ENCODE measurements around the gene YWHAG. TPM values are rescaled to one million over a fixed set of nuclear protein-coding genes. Genes with fewer than 3 reads are reported as not detected.

The YWHAG gene
- total and polyA plus RNA-seq, 2 of the 13 experiments (the other 11 are each of a cell fraction or from before 2014, with no cell fraction given), result 36.9 to 67.5 TPM

DNA sequence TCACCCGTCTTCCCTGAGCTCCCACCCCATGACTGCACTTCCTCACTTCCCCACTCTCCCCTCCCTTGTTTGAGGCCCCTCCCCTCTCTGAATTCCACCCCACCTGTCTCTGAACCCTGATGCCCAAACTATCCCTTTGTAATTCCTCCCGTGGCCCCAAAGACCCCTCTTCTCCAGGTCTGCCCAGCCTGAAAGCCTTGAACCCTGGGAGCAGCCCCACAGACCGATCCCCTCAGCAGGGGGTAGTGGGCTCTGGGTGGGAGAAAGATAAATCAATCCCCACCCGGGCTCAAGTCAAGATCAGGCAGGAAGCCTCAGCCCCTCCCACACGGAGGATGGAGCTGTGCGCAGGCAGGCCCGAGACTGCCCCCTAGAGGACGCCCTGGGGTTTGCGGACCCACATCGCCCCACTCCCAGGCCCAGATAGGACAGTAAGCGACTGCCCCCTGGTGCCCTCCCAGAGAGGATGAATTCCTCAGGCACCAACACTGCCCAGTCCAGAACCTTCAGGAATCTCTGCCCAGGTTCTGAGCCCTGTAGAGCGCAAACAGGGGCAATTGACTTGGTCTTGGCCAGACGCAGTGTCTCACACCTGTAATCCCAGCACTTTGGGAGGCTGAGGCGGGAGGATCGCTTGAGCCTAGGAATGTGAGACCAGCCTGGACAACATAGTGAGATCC is 44.6 kb downstream of the YWHAG start (continued):
- TF ChIP-seq, protein P1, sequence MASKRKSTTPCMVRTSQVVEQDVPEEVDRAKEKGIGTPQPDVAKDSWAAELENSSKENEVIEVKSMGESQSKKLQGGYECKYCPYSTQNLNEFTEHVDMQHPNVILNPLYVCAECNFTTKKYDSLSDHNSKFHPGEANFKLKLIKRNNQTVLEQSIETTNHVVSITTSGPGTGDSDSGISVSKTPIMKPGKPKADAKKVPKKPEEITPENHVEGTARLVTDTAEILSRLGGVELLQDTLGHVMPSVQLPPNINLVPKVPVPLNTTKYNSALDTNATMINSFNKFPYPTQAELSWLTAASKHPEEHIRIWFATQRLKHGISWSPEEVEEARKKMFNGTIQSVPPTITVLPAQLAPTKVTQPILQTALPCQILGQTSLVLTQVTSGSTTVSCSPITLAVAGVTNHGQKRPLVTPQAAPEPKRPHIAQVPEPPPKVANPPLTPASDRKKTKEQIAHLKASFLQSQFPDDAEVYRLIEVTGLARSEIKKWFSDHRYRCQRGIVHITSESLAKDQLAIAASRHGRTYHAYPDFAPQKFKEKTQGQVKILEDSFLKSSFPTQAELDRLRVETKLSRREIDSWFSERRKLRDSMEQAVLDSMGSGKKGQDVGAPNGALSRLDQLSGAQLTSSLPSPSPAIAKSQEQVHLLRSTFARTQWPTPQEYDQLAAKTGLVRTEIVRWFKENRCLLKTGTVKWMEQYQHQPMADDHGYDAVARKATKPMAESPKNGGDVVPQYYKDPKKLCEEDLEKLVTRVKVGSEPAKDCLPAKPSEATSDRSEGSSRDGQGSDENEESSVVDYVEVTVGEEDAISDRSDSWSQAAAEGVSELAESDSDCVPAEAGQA (IDR thresholded peaks at IDR 0.05; ENCODE audit: low read depth), result peak; percentile 31; the same call in 1 of the 2 replicates
- TF ChIP-seq, protein P1 (CRISPR knock-in tag; IDR thresholded peaks at IDR 0.05; ENCODE audit: borderline replicate concordance), result no peak
- TF ChIP-seq ZSCAN12 (CRISPR knock-in tag; IDR thresholded peaks at IDR 0.05) (no peak), ZNF879 (CRISPR knock-in tag; IDR thresholded peaks at IDR 0.05) (no peak), SRF (IDR thresholded peaks at IDR 0.05; ENCODE audit: low read depth, low read length) (no peak), EP300 (IDR thresholded peaks at IDR 0.05; ENCODE audit: low read depth in 2 of 2, low read length in 2 of 2) (no peak), EP300 (CRISPR knock-in tag; IDR thresholded peaks at IDR 0.05; ENCODE audit: borderline replicate concordance) (no peak), ZNF616 (CRISPR knock-in tag; IDR thresholded peaks at IDR 0.05; ENCODE audit: low read depth) (no peak), SALL1 (CRISPR knock-in tag; IDR thresholded peaks at IDR 0.05) (peak; percentile 81), PHF5A (CRISPR knock-in tag; IDR thresholded peaks at IDR 0.05; ENCODE audit: low read depth, unreplicated experiment) (no peak), ZNF619 (CRISPR knock-in tag; IDR thresholded peaks at IDR 0.05) (peak; percentile 78; the same call in 1 of the 2 replicates), BRD4 (CRISPR knock-in tag; IDR thresholded peaks at IDR 0.05) (no peak), YY1 (IDR thresholded peaks at IDR 0.05; ENCODE audit: insufficient read depth, insufficient replicate concordance, low read depth, low read length) (peak; percentile 71), TBP (CRISPR knock-in tag; IDR thresholded peaks at IDR 0.05) (no peak), PTBP1 (IDR thresholded peaks at IDR 0.05; ENCODE audit: low read depth, low read length, poor library complexity, severe bottlenecking) (no peak), NFRKB (IDR thresholded peaks at IDR 0.05) (no peak)
- TF ChIP-seq, protein P2, sequence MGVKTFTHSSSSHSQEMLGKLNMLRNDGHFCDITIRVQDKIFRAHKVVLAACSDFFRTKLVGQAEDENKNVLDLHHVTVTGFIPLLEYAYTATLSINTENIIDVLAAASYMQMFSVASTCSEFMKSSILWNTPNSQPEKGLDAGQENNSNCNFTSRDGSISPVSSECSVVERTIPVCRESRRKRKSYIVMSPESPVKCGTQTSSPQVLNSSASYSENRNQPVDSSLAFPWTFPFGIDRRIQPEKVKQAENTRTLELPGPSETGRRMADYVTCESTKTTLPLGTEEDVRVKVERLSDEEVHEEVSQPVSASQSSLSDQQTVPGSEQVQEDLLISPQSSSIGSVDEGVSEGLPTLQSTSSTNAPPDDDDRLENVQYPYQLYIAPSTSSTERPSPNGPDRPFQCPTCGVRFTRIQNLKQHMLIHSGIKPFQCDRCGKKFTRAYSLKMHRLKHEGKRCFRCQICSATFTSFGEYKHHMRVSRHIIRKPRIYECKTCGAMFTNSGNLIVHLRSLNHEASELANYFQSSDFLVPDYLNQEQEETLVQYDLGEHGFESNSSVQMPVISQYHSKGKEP (CRISPR knock-in tag; IDR thresholded peaks at IDR 0.05), result peak; percentile 58; the same call in 1 of the 2 replicates
- TF ChIP-seq, protein P3, sequence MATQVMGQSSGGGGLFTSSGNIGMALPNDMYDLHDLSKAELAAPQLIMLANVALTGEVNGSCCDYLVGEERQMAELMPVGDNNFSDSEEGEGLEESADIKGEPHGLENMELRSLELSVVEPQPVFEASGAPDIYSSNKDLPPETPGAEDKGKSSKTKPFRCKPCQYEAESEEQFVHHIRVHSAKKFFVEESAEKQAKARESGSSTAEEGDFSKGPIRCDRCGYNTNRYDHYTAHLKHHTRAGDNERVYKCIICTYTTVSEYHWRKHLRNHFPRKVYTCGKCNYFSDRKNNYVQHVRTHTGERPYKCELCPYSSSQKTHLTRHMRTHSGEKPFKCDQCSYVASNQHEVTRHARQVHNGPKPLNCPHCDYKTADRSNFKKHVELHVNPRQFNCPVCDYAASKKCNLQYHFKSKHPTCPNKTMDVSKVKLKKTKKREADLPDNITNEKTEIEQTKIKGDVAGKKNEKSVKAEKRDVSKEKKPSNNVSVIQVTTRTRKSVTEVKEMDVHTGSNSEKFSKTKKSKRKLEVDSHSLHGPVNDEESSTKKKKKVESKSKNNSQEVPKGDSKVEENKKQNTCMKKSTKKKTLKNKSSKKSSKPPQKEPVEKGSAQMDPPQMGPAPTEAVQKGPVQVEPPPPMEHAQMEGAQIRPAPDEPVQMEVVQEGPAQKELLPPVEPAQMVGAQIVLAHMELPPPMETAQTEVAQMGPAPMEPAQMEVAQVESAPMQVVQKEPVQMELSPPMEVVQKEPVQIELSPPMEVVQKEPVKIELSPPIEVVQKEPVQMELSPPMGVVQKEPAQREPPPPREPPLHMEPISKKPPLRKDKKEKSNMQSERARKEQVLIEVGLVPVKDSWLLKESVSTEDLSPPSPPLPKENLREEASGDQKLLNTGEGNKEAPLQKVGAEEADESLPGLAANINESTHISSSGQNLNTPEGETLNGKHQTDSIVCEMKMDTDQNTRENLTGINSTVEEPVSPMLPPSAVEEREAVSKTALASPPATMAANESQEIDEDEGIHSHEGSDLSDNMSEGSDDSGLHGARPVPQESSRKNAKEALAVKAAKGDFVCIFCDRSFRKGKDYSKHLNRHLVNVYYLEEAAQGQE (IDR thresholded peaks at IDR 0.05; ENCODE audit: borderline replicate concordance in 1 of 2, low read depth in 1 of 2, low read length in 2 of 2), result no peak
